Measurements from ENCODE around the gene PDE6B. TPM values are rescaled to one million over a fixed set of nuclear protein-coding genes. Genes with fewer than 3 reads are reported as not detected.
"Not testable (repeated sequence)": the region's sequence is repeated elsewhere in the genome, so short reads cannot be mapped to it uniquely, and the experiment has no call there.

PDE6B gene
- total RNA-seq, 1 experiment from 2014 or later, result not detected

DNA sequence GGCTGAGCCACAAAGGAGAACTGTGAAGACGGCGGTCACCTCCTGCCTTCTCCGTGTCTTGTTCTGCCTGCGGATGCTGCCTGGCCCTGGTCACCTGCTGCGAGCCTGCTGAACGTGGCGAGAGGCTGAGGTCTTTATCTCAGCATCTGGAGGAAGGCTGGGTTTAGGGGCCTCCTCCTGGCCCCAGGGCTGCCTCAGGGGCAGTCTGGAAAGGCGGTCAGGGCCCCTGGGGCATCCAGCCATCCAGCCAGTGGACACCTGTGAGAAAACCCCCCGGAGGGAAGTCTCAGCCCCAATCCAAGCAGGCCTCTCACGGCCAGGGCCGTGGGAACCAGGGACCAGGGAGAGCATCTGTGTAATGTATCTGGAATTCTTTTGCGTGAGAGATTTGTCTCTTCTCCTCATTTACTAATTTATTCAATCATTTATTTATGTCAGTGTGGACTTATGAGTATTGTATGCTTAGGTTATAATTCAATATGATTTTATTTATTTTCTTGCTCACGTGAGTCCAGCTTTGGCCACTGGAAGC, 11.3 kb downstream of the PDE6B start:
- CTCF ChIA-PET, result no interaction called here
- H3K79me2 ChIP-seq (ENCODE audit: low read length), result no peaks in the 10 kb centered on the region
- no peaks in the 10 kb centered on the region for H3K9me2 ChIP-seq (replicated peaks; ENCODE audit: low read length)
- H3K9me3 ChIP-seq (ENCODE audit: low read length), result no peaks in the 10 kb centered on the region
- ATAC-seq, result no peak
- no peak overlapping the region for H3K27ac ChIP-seq (ENCODE audit: low read length)
- intact Hi-C loops (cut with micrococcal nuclease), result no loop called here
- H3K27me3 ChIP-seq (ENCODE audit: low read length), result peaks cover 8% of the 10 kb centered on the region; the same call in 1 of the 2 replicates
- H3K4me1 ChIP-seq (ENCODE audit: insufficient read depth, low read length), result no peaks in the 10 kb centered on the region
- H3F3A ChIP-seq (ENCODE audit: low read length, unreplicated experiment), result no peaks in the 10 kb centered on the region
- H3K4me2 ChIP-seq (ENCODE audit: low read length), result no peak overlapping the region
- H2AFZ ChIP-seq (ENCODE audit: low read length), result no peak overlapping the region
- no peak for TF ChIP-seq EZH2phosphoT487 (IDR thresholded peaks at IDR 0.05; ENCODE audit: borderline replicate concordance, low read length)
- no peak for TF ChIP-seq EZH2 (IDR thresholded peaks at IDR 0.05; ENCODE audit: low read length, unreplicated experiment)
- TF ChIP-seq, protein P1, sequence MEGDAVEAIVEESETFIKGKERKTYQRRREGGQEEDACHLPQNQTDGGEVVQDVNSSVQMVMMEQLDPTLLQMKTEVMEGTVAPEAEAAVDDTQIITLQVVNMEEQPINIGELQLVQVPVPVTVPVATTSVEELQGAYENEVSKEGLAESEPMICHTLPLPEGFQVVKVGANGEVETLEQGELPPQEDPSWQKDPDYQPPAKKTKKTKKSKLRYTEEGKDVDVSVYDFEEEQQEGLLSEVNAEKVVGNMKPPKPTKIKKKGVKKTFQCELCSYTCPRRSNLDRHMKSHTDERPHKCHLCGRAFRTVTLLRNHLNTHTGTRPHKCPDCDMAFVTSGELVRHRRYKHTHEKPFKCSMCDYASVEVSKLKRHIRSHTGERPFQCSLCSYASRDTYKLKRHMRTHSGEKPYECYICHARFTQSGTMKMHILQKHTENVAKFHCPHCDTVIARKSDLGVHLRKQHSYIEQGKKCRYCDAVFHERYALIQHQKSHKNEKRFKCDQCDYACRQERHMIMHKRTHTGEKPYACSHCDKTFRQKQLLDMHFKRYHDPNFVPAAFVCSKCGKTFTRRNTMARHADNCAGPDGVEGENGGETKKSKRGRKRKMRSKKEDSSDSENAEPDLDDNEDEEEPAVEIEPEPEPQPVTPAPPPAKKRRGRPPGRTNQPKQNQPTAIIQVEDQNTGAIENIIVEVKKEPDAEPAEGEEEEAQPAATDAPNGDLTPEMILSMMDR (conservative IDR thresholded peaks at IDR 0.05; ENCODE audit: low read depth, low read length), result no peak
- H4K20me1 ChIP-seq (ENCODE audit: low read length), result no peaks in the 10 kb centered on the region
- POLR2A ChIA-PET (ENCODE audit: unreplicated experiment), result no interaction called here
- H3K4me3 ChIP-seq (ENCODE audit: low read length), result no peak overlapping the region
- DNase-seq, result no peak
- no peaks in the 10 kb centered on the region for H3K36me3 ChIP-seq (ENCODE audit: low read depth, low read length)
- BruUV-seq (replicated peaks), result no TSS peak
- H3K9ac ChIP-seq (ENCODE audit: low read length), result no peak overlapping the region

DNA sequence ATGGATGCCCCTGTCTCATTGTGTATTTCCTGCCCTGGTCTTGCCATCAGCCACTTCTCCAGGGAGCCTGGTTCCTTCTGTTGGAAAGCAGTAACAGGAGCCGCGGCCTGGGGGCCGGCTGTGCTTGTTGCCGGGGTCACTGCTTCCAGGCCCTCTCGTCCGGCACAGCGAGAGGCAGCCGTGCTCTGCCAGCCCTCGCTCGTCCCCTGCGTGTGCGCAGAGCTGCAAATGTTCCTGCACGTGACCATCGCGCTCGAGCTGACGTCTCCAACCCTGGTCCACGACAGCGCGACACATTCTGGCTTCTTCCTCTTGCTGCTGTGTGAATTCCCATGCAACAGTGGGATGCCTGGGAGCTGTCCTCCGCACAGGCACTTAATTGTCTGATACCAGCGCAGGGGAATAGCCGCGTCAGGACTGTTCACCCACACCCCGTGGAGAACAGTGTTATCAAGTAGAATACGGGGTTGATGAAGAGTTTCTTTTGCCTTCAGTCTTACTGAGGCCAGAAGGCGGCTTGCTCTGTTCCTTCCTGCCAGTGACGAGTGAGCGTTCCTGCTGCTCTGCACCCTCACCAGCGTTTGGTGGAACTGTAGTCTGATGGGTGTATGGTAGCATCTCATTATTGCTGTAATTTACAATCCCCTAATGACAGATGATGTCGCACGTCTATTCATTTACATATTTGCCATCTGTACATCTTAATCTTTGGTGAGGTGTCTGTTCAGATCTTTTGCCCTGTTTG, 12.3 kb downstream of the PDE6B start:
- Histone ChIP-seq H3K9me3 (ENCODE audit: low read length) (no peaks in the 10 kb centered on the region), H3K9me2 (replicated peaks; ENCODE audit: low read length) (no peaks in the 10 kb centered on the region), H4K20me1 (ENCODE audit: low read length) (no peaks in the 10 kb centered on the region), H3K4me2 (ENCODE audit: low read length) (no peak overlapping the region), H3K4me3 (ENCODE audit: low read length) (no peak overlapping the region), H3K4me1 (ENCODE audit: insufficient read depth, low read length) (no peaks in the 10 kb centered on the region), H3K27ac (ENCODE audit: low read length) (no peak overlapping the region), H3K36me3 (ENCODE audit: low read depth, low read length) (no peaks in the 10 kb centered on the region), H3K27me3 (ENCODE audit: low read length) (peaks cover 8% of the 10 kb centered on the region; the same call in 1 of the 2 replicates), H2AFZ (ENCODE audit: low read length) (no peak overlapping the region), H3F3A (ENCODE audit: low read length, unreplicated experiment) (no peaks in the 10 kb centered on the region), H3K79me2 (ENCODE audit: low read length) (no peaks in the 10 kb centered on the region), H3K9ac (ENCODE audit: low read length) (no peak overlapping the region)
- TF ChIP-seq, protein P1 (conservative IDR thresholded peaks at IDR 0.05; ENCODE audit: low read depth, low read length), result no peak
- TF ChIP-seq EZH2phosphoT487 (IDR thresholded peaks at IDR 0.05; ENCODE audit: borderline replicate concordance, low read length) (no peak), EZH2 (IDR thresholded peaks at IDR 0.05; ENCODE audit: low read length, unreplicated experiment) (no peak)
- no TSS peak for BruUV-seq (replicated peaks)
- ATAC-seq (no peak), DNase-seq (no peak)
- CTCF ChIA-PET, result no interaction called here
- POLR2A ChIA-PET (ENCODE audit: unreplicated experiment), result no interaction called here
- intact Hi-C loops (cut with micrococcal nuclease), result no loop called here

DNA sequence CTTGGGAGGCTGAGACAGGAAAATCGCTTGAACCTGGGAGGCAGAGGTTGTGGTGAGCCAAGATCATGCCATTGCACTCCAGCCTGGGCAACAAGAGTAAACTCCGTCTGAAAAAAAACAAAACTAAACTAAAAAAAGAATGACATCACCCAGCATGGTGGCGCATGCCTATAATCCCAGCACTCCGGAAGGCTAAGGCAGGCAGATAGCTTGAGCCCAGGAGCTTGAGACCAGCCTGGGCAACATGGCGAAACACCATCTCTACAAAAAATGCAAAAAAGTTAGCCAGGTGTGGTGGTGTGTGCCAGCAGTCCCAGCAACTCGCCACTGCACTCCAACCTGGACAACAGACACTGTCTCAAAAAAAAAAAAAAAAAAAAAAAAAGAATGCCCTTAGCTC, 17.0 kb downstream of the PDE6B start:
- H3K79me2 ChIP-seq (ENCODE audit: low read length); H3K9me2 ChIP-seq (replicated peaks; ENCODE audit: low read length); H3K4me1 ChIP-seq (ENCODE audit: insufficient read depth, low read length); H3F3A ChIP-seq (ENCODE audit: low read length, unreplicated experiment); H4K20me1 ChIP-seq (ENCODE audit: low read length); DNase-seq; H3K9ac ChIP-seq (ENCODE audit: low read length); ATAC-seq; POLR2A ChIA-PET (ENCODE audit: unreplicated experiment); BruUV-seq (replicated peaks); H3K4me2 ChIP-seq (ENCODE audit: low read length); CTCF ChIA-PET; H2AFZ ChIP-seq (ENCODE audit: low read length); H3K27me3 ChIP-seq (ENCODE audit: low read length); intact Hi-C loops (cut with micrococcal nuclease); H3K27ac ChIP-seq (ENCODE audit: low read length); H3K36me3 ChIP-seq (ENCODE audit: low read depth, low read length); H3K9me3 ChIP-seq (ENCODE audit: low read length); H3K4me3 ChIP-seq (ENCODE audit: low read length): not testable (repeated sequence)

Measured in PC-3 (cell line).